ENCODE data around the gene LRFN4. TPM values are rescaled to one million over a fixed set of nuclear protein-coding genes. Genes with fewer than 3 reads are reported as not detected.
A peak's percentile ranks its signal among the peaks of the same experiment; 100 is the strongest.

The LRFN4 gene
- total RNA-seq, 1 donor from 2014 or later: 19.6 TPM

GRCh38 chr11:66834943-66835342 lies 21.9 kb upstream of the LRFN4 start:
- Mint-ChIP-seq H3K27ac (peak overlapping the region; percentile 67), H3K4me1 (ENCODE audit: low read depth) (peaks cover 9% of the 10 kb centered on the region), H3K36me3 (ENCODE audit: insufficient read depth) (peaks cover 2% of the 10 kb centered on the region), H3K9me3 (ENCODE audit: low read depth) (no peaks in the 10 kb centered on the region), H3K4me3 (ENCODE audit: low read depth) (no peak overlapping the region), H3K27me3 (no peaks in the 10 kb centered on the region)
- no peak for TF ChIP-seq CTCF (IDR thresholded peaks at IDR 0.05; ENCODE audit: unreplicated experiment)
- no peak for DNase-seq (ENCODE audit: low spot score, unreplicated experiment)

GRCh38 chr11:66835768-66836405 lies 21.0 kb upstream of the LRFN4 start:
- peaks cover 9% of the 10 kb centered on the region for H3K4me1 Mint-ChIP-seq (ENCODE audit: low read depth)
- no peak overlapping the region for H3K27ac Mint-ChIP-seq
- DNase-seq (ENCODE audit: low spot score, unreplicated experiment): no peak
- no peaks in the 10 kb centered on the region for H3K9me3 Mint-ChIP-seq (ENCODE audit: low read depth)
- peaks cover 6% of the 10 kb centered on the region for H3K36me3 Mint-ChIP-seq (ENCODE audit: insufficient read depth)
- TF ChIP-seq CTCF (IDR thresholded peaks at IDR 0.05; ENCODE audit: unreplicated experiment): no peak
- no peaks in the 10 kb centered on the region for H3K27me3 Mint-ChIP-seq
- no peak overlapping the region for H3K4me3 Mint-ChIP-seq (ENCODE audit: low read depth)

GRCh38 chr11:66840317-66841091 lies 16.4 kb upstream of the LRFN4 start:
- Mint-ChIP-seq H3K36me3 (ENCODE audit: insufficient read depth) (peaks cover 6% of the 10 kb centered on the region), H3K9me3 (ENCODE audit: low read depth) (no peaks in the 10 kb centered on the region), H3K27me3 (no peaks in the 10 kb centered on the region), H3K4me3 (ENCODE audit: low read depth) (no peak overlapping the region), H3K27ac (peak overlapping the region; percentile 85), H3K4me1 (ENCODE audit: low read depth) (peaks cover 15% of the 10 kb centered on the region)
- no peak for TF ChIP-seq CTCF (IDR thresholded peaks at IDR 0.05; ENCODE audit: unreplicated experiment)
- DNase-seq (ENCODE audit: low spot score, unreplicated experiment): no peak

- Mint-ChIP-seq H3K4me3 (ENCODE audit: low read depth) (peak overlapping the region; percentile 92), H3K4me1 (ENCODE audit: low read depth) (peaks cover 15% of the 10 kb centered on the region), H3K36me3 (ENCODE audit: insufficient read depth) (peaks cover 6% of the 10 kb centered on the region), H3K27ac (peak overlapping the region; percentile 97), H3K27me3 (no peaks in the 10 kb centered on the region), H3K9me3 (ENCODE audit: low read depth) (no peaks in the 10 kb centered on the region)
- TF ChIP-seq CTCF (IDR thresholded peaks at IDR 0.05; ENCODE audit: unreplicated experiment): no peak
- no peak for DNase-seq (ENCODE audit: low spot score, unreplicated experiment)
These were observed 15.0 kb upstream of the LRFN4 start for GRCh38 chr11:66841861-66842260.

GRCh38 chr11:66842501-66842895 lies 14.4 kb upstream of the LRFN4 start:
- Mint-ChIP-seq H3K4me3 (ENCODE audit: low read depth) (peak overlapping the region; percentile 92), H3K27me3 (no peaks in the 10 kb centered on the region), H3K27ac (peak overlapping the region; percentile 97), H3K4me1 (ENCODE audit: low read depth) (peaks cover 15% of the 10 kb centered on the region), H3K9me3 (ENCODE audit: low read depth) (no peaks in the 10 kb centered on the region), H3K36me3 (ENCODE audit: insufficient read depth) (peaks cover 6% of the 10 kb centered on the region)
- no peak for DNase-seq (ENCODE audit: low spot score, unreplicated experiment)
- TF ChIP-seq CTCF (IDR thresholded peaks at IDR 0.05; ENCODE audit: unreplicated experiment): no peak
